ENCODE measurements around the gene USP34.

Gene USP34

GRCh38 chr2:61144697-61145268 lies 326.1 kb downstream of the USP34 start:
- DNase-seq = peak; percentile 97

- no peak for DNase-seq
Observed at GRCh38 chr2:61141151-61141550, 329.7 kb downstream of the USP34 start.

- no peak for DNase-seq
Observed at GRCh38 chr2:61138859-61139258, 332.0 kb downstream of the USP34 start.

All from NCI-H446 treated with DMSO at 0.1 percent for 48 hours (cell line).